Loucy (cell line): Measurements from ENCODE around the gene LAMB3.

Experiments used
- EZH2phosphoT487 ChIP-seq: fragments of 200-600 bp; IDR thresholded peaks from 2 replicates; pipeline ENCODE4 v1.6.1; 2018; ENCODE audit warnings: antibody characterized with exemption, mild to moderate bottlenecking, moderate library complexity, borderline replicate concordance
- TF ChIP-seq, protein P1 (sequence below): fragments of 200-600 bp; sonication (generic); conservative IDR thresholded peaks from 2 replicates; pipeline ENCODE4 v1.5.1; 2014; ENCODE audit warnings: mild to moderate bottlenecking, antibody characterized with exemption, low read length

DNA sequence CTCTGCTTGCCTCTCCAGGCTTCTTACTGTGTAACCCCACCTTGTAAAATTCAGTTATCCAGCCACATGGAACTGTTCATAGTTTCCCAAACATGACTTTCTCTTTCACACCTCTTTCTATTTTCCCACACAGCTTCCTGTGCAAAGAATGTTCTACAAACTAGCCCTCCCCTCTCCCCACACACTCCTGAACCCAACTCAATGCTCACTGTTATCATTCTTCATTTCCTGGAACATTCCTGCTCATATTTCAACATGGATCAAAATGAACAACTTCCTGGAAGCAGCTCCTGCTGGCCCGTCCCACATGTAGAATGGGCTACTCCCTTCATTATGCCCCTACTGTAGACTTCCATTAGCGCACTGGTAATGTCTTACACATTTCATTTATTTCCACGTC, 44.9 kb upstream of the LAMB3 start:
- TF ChIP-seq, protein P1, sequence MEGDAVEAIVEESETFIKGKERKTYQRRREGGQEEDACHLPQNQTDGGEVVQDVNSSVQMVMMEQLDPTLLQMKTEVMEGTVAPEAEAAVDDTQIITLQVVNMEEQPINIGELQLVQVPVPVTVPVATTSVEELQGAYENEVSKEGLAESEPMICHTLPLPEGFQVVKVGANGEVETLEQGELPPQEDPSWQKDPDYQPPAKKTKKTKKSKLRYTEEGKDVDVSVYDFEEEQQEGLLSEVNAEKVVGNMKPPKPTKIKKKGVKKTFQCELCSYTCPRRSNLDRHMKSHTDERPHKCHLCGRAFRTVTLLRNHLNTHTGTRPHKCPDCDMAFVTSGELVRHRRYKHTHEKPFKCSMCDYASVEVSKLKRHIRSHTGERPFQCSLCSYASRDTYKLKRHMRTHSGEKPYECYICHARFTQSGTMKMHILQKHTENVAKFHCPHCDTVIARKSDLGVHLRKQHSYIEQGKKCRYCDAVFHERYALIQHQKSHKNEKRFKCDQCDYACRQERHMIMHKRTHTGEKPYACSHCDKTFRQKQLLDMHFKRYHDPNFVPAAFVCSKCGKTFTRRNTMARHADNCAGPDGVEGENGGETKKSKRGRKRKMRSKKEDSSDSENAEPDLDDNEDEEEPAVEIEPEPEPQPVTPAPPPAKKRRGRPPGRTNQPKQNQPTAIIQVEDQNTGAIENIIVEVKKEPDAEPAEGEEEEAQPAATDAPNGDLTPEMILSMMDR, result no peak
- TF ChIP-seq EZH2phosphoT487, result no peak
